H1 (cell line): ENCODE results near the gene GGT5. TPM values are rescaled to one million over a fixed set of nuclear protein-coding genes. Genes with fewer than 3 reads are reported as not detected.

Experiments used
- GTF2F1 ChIP-seq: IDR thresholded peaks from 2 replicates; pipeline ENCODE4 v1.6.1; 2012; ENCODE audit warnings: low read depth, low read length, improper control_type of control experiment, borderline replicate concordance
- HDAC6 ChIP-seq: IDR thresholded peaks from one replicate; pipeline ENCODE4 v1.7.1; 2012; ENCODE audit warnings: low read depth, mild to moderate bottlenecking, inconsistent platforms, low read length, moderate library complexity
- NRF1 ChIP-seq: IDR thresholded peaks from 2 replicates; pipeline ENCODE4 v1.6.1; 2011; ENCODE audit warnings: mild to moderate bottlenecking, low read depth, low read length, improper control_type of control experiment
- PHF8 ChIP-seq: fragments of 200-600 bp; sonication (generic); conservative IDR thresholded peaks from 2 replicates; pipeline ENCODE4 v1.7.1; 2012; ENCODE audit warnings: low read depth, mild to moderate bottlenecking, inconsistent platforms, low read length, moderate library complexity
- SP1 ChIP-seq: IDR thresholded peaks from 2 replicates; pipeline ENCODE4 v1.6.1; 2011; ENCODE audit warnings: low read depth, low read length
- SP4 ChIP-seq: IDR thresholded peaks from 2 replicates; pipeline ENCODE4 v1.6.1; 2012; ENCODE audit warnings: low read length, inconsistent platforms
- TCF12 ChIP-seq: IDR thresholded peaks from 2 replicates; pipeline ENCODE4 v1.6.1; 2011; ENCODE audit warnings: low read depth, mild to moderate bottlenecking, low read length
- polyA plus RNA-seq, 7 experiments: library from polyadenylated mRNA; depleted of rRNA in 3 of 7; stranded (reverse) in 5 of 7; unstranded in 2 of 7; fragments of >200 nt in 5 of 7; fragments of 200-250 nt in 2 of 7; gene quantifications; 1 replicate in 5 of 7; 2 replicates in 1 of 7; 4 replicates in 1 of 7; pipeline versions ENCODE4 v1.2.1 to v1.2.3, GENCODE V29; 2011 to 2013; ENCODE audit warnings: missing spikeins in 2 of 7, mixed read lengths in 2 of 7
- total RNA-seq: library from RNA; stranded (reverse); fragmentation: NEBNext Ultra II Directional; extraction: Animal tissue kit (Norgen Biotek cat#: 25700); gene quantifications from 2 replicates; pipeline ENCODE4 v1.2.1, GENCODE V29; 2021
- TF ChIP-seq, protein P1 (sequence below): fragments of 300-600 bp; sonication (generic); IDR thresholded peaks from 2 replicates; pipeline ENCODE4 v1.7.1; 2012; ENCODE audit warnings: low read length, moderate library complexity, mild to moderate bottlenecking, inconsistent platforms; ENCODE audit not compliant: insufficient replicate concordance
- TF ChIP-seq, protein P2 (sequence below): IDR thresholded peaks from 2 replicates; pipeline ENCODE4 v1.6.1; 2012; ENCODE audit warnings: inconsistent platforms

The GGT5 gene
- total and polyA plus RNA-seq, 2 of the 8 experiments (the other 6 are each of a cell fraction or from before 2014, with no cell fraction given): 0.05 TPM; not detected in 1

DNA sequence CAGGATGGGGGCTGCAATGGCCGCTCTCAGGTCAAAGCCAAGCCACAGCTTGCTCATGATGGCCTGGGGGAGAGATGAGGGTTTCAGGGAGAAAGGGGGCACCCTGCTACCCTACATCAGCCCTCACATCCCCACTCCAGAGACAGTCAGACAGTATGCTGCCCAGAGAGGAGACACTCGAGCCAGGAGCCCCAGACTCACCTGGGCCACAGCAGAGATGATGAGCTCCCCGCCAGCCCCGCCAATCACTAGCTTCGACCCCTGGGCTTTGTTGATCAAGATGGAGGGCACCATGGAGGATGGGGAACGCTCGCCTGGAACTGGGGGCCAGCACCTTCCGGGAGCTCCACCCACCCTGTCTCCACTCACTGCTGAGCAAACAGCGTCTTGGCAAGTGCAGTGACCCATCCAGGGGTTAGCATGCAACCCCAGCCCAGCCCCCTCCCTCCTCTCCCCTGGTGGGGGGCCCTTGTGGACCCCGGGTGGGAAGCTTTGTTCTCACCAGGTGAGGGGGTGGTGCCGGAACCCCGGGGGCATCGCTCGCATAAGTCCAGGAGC lies 19.8 kb downstream of the GGT5 start (continued):
- TF ChIP-seq, protein P1, sequence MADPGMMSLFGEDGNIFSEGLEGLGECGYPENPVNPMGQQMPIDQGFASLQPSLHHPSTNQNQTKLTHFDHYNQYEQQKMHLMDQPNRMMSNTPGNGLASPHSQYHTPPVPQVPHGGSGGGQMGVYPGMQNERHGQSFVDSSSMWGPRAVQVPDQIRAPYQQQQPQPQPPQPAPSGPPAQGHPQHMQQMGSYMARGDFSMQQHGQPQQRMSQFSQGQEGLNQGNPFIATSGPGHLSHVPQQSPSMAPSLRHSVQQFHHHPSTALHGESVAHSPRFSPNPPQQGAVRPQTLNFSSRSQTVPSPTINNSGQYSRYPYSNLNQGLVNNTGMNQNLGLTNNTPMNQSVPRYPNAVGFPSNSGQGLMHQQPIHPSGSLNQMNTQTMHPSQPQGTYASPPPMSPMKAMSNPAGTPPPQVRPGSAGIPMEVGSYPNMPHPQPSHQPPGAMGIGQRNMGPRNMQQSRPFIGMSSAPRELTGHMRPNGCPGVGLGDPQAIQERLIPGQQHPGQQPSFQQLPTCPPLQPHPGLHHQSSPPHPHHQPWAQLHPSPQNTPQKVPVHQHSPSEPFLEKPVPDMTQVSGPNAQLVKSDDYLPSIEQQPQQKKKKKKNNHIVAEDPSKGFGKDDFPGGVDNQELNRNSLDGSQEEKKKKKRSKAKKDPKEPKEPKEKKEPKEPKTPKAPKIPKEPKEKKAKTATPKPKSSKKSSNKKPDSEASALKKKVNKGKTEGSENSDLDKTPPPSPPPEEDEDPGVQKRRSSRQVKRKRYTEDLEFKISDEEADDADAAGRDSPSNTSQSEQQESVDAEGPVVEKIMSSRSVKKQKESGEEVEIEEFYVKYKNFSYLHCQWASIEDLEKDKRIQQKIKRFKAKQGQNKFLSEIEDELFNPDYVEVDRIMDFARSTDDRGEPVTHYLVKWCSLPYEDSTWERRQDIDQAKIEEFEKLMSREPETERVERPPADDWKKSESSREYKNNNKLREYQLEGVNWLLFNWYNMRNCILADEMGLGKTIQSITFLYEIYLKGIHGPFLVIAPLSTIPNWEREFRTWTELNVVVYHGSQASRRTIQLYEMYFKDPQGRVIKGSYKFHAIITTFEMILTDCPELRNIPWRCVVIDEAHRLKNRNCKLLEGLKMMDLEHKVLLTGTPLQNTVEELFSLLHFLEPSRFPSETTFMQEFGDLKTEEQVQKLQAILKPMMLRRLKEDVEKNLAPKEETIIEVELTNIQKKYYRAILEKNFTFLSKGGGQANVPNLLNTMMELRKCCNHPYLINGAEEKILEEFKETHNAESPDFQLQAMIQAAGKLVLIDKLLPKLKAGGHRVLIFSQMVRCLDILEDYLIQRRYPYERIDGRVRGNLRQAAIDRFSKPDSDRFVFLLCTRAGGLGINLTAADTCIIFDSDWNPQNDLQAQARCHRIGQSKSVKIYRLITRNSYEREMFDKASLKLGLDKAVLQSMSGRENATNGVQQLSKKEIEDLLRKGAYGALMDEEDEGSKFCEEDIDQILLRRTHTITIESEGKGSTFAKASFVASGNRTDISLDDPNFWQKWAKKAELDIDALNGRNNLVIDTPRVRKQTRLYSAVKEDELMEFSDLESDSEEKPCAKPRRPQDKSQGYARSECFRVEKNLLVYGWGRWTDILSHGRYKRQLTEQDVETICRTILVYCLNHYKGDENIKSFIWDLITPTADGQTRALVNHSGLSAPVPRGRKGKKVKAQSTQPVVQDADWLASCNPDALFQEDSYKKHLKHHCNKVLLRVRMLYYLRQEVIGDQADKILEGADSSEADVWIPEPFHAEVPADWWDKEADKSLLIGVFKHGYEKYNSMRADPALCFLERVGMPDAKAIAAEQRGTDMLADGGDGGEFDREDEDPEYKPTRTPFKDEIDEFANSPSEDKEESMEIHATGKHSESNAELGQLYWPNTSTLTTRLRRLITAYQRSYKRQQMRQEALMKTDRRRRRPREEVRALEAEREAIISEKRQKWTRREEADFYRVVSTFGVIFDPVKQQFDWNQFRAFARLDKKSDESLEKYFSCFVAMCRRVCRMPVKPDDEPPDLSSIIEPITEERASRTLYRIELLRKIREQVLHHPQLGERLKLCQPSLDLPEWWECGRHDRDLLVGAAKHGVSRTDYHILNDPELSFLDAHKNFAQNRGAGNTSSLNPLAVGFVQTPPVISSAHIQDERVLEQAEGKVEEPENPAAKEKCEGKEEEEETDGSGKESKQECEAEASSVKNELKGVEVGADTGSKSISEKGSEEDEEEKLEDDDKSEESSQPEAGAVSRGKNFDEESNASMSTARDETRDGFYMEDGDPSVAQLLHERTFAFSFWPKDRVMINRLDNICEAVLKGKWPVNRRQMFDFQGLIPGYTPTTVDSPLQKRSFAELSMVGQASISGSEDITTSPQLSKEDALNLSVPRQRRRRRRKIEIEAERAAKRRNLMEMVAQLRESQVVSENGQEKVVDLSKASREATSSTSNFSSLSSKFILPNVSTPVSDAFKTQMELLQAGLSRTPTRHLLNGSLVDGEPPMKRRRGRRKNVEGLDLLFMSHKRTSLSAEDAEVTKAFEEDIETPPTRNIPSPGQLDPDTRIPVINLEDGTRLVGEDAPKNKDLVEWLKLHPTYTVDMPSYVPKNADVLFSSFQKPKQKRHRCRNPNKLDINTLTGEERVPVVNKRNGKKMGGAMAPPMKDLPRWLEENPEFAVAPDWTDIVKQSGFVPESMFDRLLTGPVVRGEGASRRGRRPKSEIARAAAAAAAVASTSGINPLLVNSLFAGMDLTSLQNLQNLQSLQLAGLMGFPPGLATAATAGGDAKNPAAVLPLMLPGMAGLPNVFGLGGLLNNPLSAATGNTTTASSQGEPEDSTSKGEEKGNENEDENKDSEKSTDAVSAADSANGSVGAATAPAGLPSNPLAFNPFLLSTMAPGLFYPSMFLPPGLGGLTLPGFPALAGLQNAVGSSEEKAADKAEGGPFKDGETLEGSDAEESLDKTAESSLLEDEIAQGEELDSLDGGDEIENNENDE: no peak
- TF ChIP-seq HDAC6: no peak
- TF ChIP-seq SP4: no peak
- no peak for TF ChIP-seq TCF12
- TF ChIP-seq, protein P2, sequence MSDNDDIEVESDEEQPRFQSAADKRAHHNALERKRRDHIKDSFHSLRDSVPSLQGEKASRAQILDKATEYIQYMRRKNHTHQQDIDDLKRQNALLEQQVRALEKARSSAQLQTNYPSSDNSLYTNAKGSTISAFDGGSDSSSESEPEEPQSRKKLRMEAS: no peak
- TF ChIP-seq SP1: no peak
- TF ChIP-seq GTF2F1: no peak
- no peak for TF ChIP-seq NRF1
- no peak for TF ChIP-seq PHF8
